Spleen (tissue), 7 donors: ENCODE data around the gene MPDU1.

Experiments used
- CTCF ChIP-seq, 11 experiments: fragments of 200-600 bp in 7 of 11; fragments of 450-650 bp in 4 of 11; sonication (generic) in 4 of 11; IDR thresholded peaks in 8 of 11; conservative IDR thresholded peaks in 3 of 11; 1 replicate in 7 of 11; 2 replicates in 4 of 11; pipeline versions ENCODE4 v1.4.0 to v1.8.0; 2016 to 2021; ENCODE audit warnings: antibody characterized with exemption in 11 of 11, inconsistent platforms in 4 of 11, mild to moderate bottlenecking in 1 of 11
- POLR2A ChIP-seq, 3 donors: fragments of 450-650 bp; IDR thresholded peaks; one replicate each; pipeline ENCODE4 v1.5.1; 2017; ENCODE audit warnings: antibody characterized with exemption in 3 of 3, mild to moderate bottlenecking in 1 of 3
- POLR2AphosphoS5 ChIP-seq, 3 donors: sonication (generic); formaldehyde crosslinking; IDR thresholded peaks; one replicate each; pipeline ENCODE4 v1.5.1; 2017; ENCODE audit warnings: antibody characterized with exemption in 3 of 3
- donor health status: DM: no; HTN: no; CAD: no; lungs with moderate emphysema.
- donor health status: DM: no; HTN: no; CAD: no.
- donor health status: DM: no; HTN: no; CAD: no.

DNA sequence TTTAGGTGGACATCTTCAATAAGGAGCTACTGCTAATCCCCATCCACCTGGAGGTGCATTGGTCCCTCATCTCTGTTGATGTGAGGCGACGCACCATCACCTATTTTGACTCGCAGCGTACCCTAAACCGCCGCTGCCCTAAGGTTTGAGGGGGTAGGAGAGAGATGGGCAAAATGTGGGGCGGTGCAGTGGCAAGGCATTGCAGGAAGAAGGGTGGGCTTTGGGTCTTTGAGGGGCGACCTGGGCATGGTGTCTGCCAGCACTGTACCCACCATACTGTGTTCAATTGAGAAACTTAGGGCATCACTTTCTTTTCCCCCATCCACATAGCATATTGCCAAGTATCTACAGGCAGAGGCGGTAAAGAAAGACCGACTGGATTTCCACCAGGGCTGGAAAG, 13.3 kb upstream of the MPDU1 start:
- no peak for TF ChIP-seq CTCF (IDR thresholded peaks at IDR 0.05 in 8 of 11, conservative IDR thresholded peaks at IDR 0.05 in 3 of 11)
- no peak for TF ChIP-seq POLR2AphosphoS5 (IDR thresholded peaks at IDR 0.05)
- no peak for TF ChIP-seq POLR2A (IDR thresholded peaks at IDR 0.05)
